GM21786 (cell line): ENCODE data around the gene SEZ6L2.
"Not testable (repeated sequence)": the region's sequence is repeated elsewhere in the genome, so short reads cannot be mapped to it uniquely, and the experiment has no call there.

Experiments used
- ATAC-seq: cut with Tn5 transposase; IDR thresholded peaks from one replicate; pipeline ENCODE4 v1.9.1; 2021; ENCODE audit not compliant: unreplicated experiment

SEZ6L2 gene

GRCh38 chr16:29858149-29858849 is 41.1 kb downstream of the SEZ6L2 start:
- ATAC-seq = no peak

DNA sequence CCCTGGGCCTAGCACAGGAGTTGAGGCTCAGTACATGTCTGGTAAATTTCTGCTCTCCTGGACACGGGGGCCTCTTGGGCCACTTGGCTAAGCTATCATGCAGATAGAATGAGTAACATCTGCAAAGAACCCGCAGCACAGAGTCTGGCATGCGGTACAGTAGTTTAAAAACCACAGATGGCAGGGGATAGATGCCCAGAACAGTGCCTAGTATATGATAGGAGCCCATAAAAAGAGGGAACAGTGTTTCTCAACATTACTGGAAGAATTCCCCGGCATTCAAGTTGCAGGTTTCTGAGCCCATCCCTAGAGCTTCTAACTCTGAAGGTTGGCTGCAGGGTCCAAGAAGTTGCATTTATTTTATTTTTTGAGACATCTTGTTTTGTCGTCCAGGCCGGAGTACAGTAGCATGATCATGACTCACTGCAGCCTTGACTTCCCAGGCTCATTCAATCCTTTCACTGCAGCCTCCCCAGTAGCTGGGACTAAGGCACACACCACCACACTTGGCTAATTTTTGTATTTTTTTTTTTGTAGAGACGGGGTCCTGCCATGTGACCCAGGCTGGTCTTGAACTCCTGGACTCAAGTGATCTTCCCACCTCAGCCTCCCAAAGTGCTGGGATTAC is 42.1 kb downstream of the SEZ6L2 start:
- ATAC-seq = no peak

DNA sequence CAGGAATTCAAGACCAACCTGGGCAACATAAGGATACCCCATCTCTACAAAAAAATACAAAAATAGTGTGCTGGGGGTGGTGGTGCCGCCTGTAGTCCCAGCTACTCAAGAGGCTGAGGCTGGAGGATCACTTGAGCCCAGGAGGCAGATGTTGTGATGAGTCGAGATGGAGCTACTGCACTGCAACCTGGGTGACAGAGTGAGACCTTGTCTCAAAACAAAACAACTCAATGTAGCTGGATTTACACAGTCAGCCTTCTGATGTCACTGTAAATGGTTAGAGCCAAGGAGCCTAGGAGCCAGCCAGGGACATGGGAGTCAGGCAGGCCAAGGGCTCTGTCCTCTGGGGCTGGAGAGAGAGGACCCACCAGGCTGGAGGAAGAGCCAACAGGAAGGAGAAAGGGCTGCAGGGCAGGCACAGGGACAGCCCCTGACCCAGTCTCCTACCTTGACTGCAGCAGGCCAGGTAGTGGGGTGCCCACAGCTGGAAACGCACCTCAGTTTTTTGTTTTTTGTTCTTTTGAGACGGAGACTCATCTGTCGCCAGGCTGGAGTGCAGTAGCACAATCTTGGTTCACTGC is 44.7 kb downstream of the SEZ6L2 start:
- ATAC-seq = no peak

- ATAC-seq = no peak
These were observed 46.7 kb downstream of the SEZ6L2 start for GRCh38 chr16:29852654-29853053.

- ATAC-seq = no peak
These were observed 48.4 kb downstream of the SEZ6L2 start for GRCh38 chr16:29850998-29851397.

DNA sequence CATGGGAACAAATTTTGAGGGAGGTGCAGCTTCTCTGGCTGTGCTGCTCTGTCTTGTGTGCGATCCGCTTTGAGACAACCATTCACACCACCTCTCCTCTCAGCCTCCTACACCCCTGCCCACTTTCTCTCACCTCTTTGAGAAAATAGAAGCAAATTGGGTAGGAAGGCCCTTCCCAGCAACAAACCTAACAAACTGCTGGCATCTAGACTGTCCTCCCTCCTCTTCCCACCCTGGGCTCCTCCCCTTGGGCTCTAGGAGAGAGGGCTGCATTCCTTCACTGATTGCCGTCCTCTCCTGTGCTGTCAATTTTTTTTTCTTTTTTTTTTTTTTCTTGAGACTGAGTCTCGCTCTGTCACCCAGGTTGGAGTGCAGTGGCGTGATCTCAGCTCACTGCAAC is 49.8 kb downstream of the SEZ6L2 start:
- ATAC-seq = no peak

DNA sequence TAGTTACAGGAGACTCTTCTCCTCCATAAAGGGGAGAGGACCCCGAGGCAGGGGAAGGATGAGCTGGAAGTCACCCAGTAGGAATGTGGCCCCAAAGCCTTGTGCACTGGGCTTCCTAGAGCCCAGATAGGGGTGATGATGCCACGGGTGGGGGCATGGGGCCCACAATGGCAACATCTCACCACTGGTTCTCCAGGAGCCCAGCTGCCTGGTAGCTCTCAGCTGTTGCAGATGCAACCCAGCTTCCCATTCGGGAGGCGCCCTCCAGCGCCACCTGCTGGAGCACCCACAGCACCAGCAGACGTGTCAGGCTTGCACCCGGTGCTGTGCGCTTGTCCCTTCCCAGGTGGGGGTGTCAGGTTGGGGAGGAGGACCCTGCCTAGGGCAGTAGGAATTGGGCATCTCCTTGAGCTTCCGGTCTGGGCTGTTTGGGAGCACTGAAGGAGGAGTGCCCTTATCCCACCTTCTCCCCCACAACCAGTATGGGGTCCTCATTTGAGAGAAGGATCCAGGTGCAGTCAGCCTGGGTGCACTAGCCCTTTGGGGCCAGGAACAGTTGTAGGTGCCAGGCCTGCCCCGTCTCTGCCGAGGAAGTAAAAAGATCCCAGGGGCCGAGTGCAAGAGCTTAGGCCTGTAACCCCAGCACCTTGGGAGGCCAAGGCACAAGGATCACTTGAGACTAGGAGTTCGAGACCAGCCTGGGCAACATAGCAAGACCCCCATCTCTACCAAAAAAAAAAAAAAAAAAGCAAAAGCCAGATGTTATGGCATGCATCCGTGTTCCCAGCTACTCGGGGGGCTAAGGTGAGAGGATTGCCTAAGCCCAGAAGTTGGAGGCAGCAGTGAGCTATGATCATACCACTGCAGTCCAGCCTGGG is 50.7 kb downstream of the SEZ6L2 start:
- no peak for ATAC-seq

- no peak for ATAC-seq
These were observed 53.7 kb downstream of the SEZ6L2 start for GRCh38 chr16:29845656-29846055.

- no peak for ATAC-seq
These were observed 54.6 kb downstream of the SEZ6L2 start for GRCh38 chr16:29844575-29845331.

GRCh38 chr16:29843931-29844330 is 55.4 kb downstream of the SEZ6L2 start:
- no peak for ATAC-seq

DNA sequence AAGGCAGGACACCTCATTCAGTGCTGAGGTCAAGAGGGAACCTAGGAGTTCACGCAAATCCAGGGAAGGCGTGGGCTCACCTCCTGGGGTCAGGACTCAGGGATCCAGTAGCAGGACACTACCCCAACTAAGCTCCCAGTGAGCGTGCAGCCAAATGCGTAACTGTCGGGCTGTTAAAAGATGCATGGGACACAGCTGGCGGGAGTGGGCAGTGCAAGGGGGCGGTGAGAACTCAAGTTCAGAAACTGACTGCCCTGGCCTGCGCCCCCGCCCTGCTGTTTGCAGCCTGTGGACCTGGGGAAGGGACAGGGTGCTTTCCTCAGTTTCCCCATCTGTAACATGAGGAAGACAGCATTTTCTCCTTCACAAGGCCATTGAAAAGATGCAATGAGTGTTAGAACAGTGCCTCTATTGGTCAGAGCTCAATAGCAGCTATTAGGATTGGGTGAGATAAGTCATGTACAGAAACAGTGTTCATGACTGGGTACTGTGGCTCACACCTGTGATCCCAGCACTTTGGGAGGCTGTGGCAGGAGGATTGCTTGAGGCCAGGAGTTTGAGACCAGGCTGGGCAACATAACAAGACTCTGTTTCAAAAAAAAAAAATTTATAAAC is 56.5 kb downstream of the SEZ6L2 start:
- ATAC-seq = no peak

- no peak for ATAC-seq
These were observed 57.7 kb downstream of the SEZ6L2 start for GRCh38 chr16:29841631-29842030.

DNA sequence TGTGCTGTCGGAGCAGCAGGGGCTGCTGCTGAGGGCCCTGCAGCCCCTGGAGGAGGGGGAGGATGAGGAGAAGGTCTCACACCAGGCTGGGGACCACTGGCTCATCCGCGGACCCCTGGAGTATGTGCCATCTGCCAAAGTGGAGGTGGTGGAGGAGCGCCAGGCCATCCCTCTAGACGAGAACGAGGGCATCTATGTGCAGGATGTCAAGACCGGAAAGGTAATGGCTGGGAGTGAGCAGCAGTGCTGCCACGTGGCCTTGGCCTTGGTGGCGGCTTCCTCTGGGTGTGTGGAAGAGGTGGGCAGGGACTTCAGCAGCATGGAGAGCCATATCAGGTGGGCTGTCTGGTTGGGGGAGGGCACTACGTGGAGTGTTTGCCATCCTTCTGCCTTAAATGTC is 59.1 kb downstream of the SEZ6L2 start:
- no peak for ATAC-seq

DNA sequence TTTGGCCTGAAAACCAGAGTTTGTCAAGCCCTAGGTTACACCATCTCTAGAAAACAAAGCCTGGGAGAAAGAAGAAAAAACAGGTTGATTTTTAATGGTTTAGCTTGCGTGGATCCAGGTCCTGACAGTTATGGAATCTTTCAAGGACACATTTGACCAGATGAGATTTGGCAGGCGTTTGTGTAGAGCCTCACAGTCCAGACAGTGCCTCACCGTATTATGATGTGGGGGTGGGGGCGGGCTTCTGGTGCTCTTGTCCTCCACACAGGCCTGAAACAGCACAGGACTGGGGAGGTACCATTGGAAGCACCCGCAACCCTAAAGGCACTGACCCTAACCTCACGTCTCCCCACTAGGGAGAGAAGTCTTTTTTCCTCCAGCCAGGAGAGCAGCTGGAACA is 59.5 kb downstream of the SEZ6L2 start:
- ATAC-seq = no peak

DNA sequence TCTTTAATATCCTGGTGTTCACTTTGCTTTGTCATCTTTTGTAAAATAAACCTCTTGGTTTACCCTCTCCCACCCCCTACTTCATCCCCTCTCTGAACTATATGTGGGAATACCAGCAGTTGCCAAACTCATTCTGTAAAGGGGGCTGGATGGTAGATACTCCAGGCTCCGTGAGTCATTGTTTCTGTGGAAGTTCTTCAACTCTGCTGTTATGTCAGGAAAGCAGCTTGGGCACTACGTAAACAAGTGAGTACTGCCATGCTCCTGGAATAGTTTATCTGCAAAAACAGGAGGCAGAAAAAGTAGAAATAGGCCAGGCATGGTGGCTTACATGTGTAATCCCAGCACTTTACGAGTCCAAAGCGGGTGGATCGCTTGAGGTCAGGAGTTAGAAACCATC is 61.5 kb downstream of the SEZ6L2 start:
- ATAC-seq = no peak

DNA sequence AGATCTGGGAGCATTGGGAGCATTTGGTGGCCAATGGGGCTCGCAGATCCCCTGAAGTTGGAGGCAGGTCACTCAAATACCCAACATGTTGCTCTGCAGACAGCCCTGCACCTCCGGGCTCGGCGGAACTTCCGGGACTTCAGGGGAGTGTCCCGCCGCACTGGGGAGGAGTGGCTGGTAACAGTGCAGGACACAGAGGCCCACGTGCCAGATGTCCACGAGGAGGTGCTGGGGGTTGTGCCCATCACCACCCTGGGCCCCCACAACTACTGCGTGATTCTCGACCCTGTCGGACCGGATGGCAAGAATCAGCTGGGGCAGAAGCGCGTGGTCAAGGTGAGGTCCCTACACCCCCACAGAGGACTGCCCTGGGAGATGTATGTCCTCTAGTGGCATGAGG is 62.7 kb downstream of the SEZ6L2 start:
- ATAC-seq = no peak

GRCh38 chr16:29835926-29836325 is 63.4 kb downstream of the SEZ6L2 start:
- no peak for ATAC-seq

DNA sequence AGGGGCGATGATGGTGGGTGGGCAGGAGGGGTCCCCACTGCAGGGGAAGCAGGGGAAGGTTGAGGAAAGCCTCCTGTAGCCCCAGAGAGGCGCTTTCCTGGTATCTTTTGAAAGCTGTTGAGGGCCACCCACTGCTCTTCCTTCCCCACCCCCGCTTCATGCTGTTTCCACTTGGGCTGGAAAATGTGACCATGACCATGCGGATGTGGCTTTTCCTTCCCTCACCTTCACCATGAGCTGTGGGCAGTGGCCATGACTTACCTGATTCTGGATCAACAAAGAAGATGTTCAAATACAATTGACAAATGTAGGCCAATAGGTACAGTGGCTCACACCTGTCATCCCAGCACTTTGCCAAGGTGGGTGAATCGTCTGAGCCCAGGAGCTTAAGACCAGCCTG is 65.3 kb downstream of the SEZ6L2 start:
- ATAC-seq = no peak

DNA sequence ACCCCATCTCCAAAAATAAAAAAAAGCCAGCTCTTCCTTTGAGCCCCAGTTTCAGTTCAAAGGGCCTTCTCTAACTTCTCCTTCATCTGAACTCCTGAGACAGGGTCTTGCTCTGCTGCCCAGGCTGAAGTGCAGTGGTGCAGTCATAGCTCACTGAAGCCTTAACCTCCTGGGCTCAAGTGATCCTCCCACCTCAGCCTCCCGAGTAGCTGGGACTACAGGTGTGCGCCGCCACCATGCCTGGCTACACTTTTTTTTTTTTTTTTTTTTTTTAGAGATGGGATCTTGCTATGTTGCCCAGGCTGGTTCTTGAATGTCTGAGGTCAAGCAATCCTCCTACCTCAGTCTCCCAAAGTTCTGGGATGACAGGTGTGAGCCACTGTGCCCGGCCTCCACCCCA is 66.1 kb downstream of the SEZ6L2 start:
- ATAC-seq = not testable (repeated sequence)

DNA sequence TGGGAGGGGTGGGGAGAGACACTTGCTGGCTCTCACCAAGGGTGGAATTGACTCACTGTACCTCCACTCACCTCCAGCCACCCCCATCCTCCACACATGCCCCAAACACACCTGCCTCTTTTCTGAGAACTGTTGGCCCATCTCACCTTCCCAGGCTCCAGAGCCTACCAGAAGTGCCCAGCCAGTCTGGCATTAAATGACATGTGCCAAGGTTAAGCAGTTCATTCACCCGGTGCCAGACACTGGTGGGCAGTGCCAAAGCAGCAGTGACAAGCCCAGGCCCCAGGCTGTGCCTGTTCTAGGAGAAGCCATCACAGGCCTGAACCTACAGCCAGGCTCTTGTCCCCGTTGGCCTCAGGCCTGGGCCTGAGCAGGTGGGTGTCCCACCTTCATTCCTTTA is 67.9 kb downstream of the SEZ6L2 start:
- ATAC-seq = no peak
